T-helper 1 cell treated with Interleukin-12 subunit alpha and Interleukin-12 subunit beta and Interleukin-4 antibody, amounts not matched to agents 30 μg/mL and 1 μg/mL, for 36 hours (primary cell): ENCODE data around the gene RPL13.
A peak's percentile ranks its signal among the peaks of the same experiment; 100 is the strongest.

Experiments used
- H3K27ac Mint-ChIP-seq: one replicate; pipeline ENCODE4 v1.8.0; 2021; ENCODE audit warnings: mild to moderate bottlenecking, mixed read lengths
- H3K27me3 Mint-ChIP-seq: one replicate; pipeline ENCODE4 v1.8.0; 2021; ENCODE audit warnings: low read depth, mixed read lengths
- H3K36me3 Mint-ChIP-seq: one replicate; pipeline ENCODE4 v1.8.0; 2021; ENCODE audit warnings: low read depth, mixed read lengths
- H3K4me1 Mint-ChIP-seq: one replicate; pipeline ENCODE4 v1.8.0; 2021; ENCODE audit warnings: low read depth, mixed read lengths
- H3K4me3 Mint-ChIP-seq: one replicate; pipeline ENCODE4 v1.8.0; 2021; ENCODE audit warnings: mild to moderate bottlenecking, moderate library complexity, mixed read lengths
- H3K9me3 Mint-ChIP-seq: one replicate; pipeline ENCODE4 v1.8.0; 2021; ENCODE audit warnings: mixed read lengths

Gene RPL13

DNA sequence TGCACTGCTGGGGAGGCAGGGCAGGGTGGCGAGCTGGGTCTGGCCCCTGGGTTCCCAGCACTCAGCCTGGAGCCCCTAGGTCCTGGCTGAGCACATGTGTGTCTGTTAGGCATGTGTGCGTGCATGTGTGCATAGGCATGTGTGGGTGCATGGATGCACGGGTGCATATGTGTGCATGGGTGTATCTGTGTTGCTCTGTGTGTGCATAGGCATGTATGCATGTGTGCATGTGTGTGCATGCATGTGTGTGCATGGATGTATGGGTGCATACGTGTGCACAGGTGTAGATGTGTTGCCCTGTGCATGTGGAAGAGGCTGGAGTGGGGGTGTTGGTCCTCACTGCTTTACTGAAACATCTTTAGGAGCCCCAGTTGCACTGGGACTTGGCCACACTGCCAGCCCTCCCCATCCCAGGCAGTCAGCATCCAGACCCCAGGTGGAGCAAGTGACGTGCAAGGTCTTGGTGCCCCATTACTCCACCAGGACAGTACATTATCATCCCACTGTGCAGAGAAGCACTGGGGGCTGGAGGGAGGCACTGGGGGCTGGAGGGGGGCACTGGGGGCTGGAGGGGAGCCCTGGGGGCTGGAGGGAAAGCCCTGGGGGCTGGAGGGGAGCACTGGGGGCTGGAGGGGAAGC is 42.6 kb downstream of the RPL13 start:
- Mint-ChIP-seq H3K36me3 (no peaks in the 10 kb centered on the region), H3K9me3 (no peaks in the 10 kb centered on the region), H3K27ac (peak overlapping the region; percentile 19), H3K4me3 (no peak overlapping the region), H3K4me1 (peaks cover 12% of the 10 kb centered on the region), H3K27me3 (peaks cover 4% of the 10 kb centered on the region)

DNA sequence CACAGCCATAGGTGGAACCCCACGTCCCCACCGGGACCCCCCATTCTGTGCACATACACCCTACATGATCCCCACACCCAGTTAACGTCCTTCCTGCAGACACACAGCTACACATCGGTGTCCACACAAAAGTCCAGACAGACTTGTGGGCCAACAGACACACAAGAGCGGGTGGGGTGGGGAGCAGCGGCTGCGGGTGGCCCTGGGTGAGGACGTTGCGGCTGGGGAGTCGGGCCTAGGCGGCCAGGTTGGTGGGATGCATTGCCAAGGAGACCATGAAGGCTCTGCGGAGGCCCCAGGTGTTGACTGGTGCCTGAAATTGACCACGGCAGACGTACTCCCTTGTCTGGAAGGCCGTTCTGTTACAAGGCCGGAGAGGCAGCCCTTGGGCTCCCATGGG is 44.3 kb downstream of the RPL13 start:
- peaks cover 10% of the 10 kb centered on the region for H3K4me1 Mint-ChIP-seq
- no peak overlapping the region for H3K27ac Mint-ChIP-seq
- H3K9me3 Mint-ChIP-seq: no peaks in the 10 kb centered on the region
- peaks cover 4% of the 10 kb centered on the region for H3K27me3 Mint-ChIP-seq
- H3K4me3 Mint-ChIP-seq: no peak overlapping the region
- H3K36me3 Mint-ChIP-seq: no peaks in the 10 kb centered on the region

DNA sequence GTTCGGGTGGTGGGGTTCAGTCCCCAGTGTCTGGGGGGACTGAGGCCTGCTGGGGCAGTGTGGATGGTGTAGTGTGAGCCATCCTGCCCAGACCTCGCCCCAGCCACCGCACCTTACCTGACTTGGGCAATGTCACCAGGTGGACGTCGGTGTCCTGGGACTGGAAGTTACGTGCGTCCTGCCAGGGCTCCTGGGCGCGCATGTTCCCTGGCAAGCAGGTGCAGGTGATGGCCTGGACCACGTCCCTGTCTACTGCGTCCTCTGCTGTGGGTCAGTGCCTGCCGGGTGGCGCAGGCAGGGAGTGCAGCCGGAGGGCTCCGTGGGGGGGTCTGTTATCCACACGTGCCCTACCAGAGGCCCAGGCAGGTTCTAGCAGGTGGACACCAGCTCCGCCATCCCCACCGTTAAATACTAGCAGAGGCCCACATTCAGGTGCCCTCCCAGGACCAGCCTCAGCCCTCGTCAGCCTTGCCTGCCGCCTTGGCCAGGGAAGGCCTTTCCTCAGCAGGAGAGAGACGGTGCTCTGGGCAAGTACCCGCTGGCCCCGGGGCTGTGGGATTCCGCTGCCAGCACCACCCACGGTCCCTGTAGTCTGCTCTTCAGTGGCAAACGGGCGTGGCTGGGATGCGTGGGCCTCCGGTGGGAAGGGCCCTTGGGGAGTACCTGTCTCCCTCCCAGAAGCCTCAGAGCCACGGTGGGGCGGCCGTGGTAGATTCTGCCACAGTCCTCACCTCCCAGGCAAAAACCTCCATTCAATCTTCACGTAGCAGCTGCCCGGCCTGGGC is 44.9 kb downstream of the RPL13 start:
- H3K27ac Mint-ChIP-seq: no peak overlapping the region
- H3K4me1 Mint-ChIP-seq: peaks cover 10% of the 10 kb centered on the region
- no peaks in the 10 kb centered on the region for H3K36me3 Mint-ChIP-seq
- no peak overlapping the region for H3K4me3 Mint-ChIP-seq
- H3K27me3 Mint-ChIP-seq: peaks cover 4% of the 10 kb centered on the region
- H3K9me3 Mint-ChIP-seq: no peaks in the 10 kb centered on the region

DNA sequence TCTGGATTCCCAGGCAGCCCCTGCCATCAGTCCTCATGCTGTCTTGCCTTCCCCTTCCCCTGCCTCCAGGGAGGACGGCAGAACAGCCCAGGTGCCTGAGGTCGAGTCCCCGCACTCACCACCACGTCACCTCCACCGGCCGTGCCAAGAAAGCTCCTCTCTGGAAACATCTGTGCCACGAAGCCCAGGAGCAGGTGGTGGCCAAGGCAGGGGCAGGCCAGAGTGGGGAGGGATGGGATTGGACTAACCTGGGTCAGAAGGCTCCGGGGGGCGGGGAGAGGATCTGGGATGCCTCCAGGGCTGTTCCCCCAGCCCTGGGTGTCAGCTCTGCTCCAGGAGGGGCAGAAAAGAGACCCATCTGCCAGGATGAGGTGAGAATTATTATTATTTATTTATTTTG is 45.5 kb downstream of the RPL13 start:
- H3K4me3 Mint-ChIP-seq: no peak overlapping the region
- no peak overlapping the region for H3K27ac Mint-ChIP-seq
- peaks cover 4% of the 10 kb centered on the region for H3K27me3 Mint-ChIP-seq
- H3K36me3 Mint-ChIP-seq: no peaks in the 10 kb centered on the region
- H3K4me1 Mint-ChIP-seq: peaks cover 10% of the 10 kb centered on the region
- no peaks in the 10 kb centered on the region for H3K9me3 Mint-ChIP-seq

DNA sequence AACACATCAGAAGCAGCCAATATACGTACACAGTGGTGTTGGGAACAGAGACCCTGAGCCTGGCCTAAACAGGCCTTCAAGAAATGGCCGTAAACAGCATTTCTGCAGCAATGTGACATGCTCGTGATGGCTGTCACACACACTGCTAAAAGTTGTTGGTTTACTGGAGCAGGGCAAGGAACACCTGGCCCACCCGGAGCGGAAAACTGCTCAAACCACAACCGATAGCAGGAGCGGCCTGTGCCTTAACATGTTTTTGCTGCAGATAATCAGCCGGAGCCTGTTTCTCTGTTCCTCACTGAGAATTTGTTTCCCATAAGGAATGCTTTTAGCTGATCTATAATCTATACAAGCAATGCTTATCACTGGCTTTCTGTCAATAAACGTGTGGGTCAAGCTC is 47.0 kb downstream of the RPL13 start:
- H3K4me3 Mint-ChIP-seq: no peak overlapping the region
- peaks cover 7% of the 10 kb centered on the region for H3K4me1 Mint-ChIP-seq
- no peaks in the 10 kb centered on the region for H3K9me3 Mint-ChIP-seq
- no peaks in the 10 kb centered on the region for H3K36me3 Mint-ChIP-seq
- H3K27ac Mint-ChIP-seq: no peak overlapping the region
- H3K27me3 Mint-ChIP-seq: peaks cover 4% of the 10 kb centered on the region

DNA sequence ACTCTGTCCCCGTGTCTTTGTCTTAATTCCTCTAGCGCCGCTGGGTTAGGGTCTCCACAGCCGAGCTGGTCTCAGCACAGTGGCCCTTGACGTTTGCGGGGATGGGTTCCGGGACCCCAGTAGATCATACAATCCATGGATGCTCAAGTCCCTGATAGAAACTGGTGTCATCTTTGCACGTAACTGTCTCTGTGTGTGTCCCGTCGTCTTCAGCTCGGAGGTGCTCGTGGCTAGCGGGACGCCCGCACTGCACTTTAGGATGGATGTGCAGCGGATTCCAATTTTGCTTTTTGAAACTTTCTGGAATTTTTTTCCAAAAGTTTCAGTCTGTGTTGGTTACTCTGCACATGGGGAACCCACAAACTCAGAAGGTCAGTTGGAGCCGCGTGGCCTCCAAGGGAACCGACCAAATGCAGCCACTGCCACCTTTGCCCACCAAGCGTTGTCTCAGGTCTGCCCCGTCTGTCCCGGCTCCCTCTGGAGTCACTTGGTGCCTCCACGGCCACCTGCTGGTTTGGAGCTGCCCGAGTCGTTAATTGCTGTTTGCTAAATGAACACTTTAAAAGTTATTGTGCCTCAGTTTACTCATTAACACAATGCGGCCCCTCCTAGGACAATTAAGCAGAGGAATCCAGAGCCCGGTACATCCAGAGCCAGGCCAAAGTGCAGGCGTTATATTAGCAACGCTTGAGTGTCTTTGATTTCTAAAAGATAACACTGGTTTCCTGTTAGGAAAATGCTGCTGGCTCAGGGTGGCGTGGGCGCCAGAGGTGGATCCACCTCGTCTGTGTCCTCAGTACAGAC is 47.7 kb downstream of the RPL13 start:
- H3K4me3 Mint-ChIP-seq: no peak overlapping the region
- peaks cover under 1% of the 10 kb centered on the region for H3K27me3 Mint-ChIP-seq
- H3K9me3 Mint-ChIP-seq: no peaks in the 10 kb centered on the region
- no peaks in the 10 kb centered on the region for H3K36me3 Mint-ChIP-seq
- H3K4me1 Mint-ChIP-seq: peaks cover under 1% of the 10 kb centered on the region
- H3K27ac Mint-ChIP-seq: no peak overlapping the region

DNA sequence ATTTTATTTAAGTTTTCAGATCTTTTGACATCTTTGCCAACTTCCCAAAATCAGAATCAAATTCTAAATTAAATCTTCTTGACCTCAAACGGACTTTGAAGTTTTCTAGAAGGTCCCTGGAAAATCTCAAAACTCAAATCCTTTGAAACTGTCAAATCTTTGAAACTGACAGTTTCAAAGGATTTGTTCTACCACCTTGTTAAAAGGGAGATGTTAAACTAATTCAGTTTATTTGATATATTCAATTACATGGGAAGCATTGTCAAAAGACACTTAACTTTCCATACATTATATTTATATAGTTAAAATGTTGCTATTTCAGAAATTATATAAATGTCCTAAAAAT is 49.6 kb downstream of the RPL13 start:
- Mint-ChIP-seq H3K9me3 (no peaks in the 10 kb centered on the region), H3K36me3 (no peaks in the 10 kb centered on the region), H3K27ac (no peak overlapping the region), H3K4me1 (no peaks in the 10 kb centered on the region), H3K27me3 (no peaks in the 10 kb centered on the region), H3K4me3 (no peak overlapping the region)

DNA sequence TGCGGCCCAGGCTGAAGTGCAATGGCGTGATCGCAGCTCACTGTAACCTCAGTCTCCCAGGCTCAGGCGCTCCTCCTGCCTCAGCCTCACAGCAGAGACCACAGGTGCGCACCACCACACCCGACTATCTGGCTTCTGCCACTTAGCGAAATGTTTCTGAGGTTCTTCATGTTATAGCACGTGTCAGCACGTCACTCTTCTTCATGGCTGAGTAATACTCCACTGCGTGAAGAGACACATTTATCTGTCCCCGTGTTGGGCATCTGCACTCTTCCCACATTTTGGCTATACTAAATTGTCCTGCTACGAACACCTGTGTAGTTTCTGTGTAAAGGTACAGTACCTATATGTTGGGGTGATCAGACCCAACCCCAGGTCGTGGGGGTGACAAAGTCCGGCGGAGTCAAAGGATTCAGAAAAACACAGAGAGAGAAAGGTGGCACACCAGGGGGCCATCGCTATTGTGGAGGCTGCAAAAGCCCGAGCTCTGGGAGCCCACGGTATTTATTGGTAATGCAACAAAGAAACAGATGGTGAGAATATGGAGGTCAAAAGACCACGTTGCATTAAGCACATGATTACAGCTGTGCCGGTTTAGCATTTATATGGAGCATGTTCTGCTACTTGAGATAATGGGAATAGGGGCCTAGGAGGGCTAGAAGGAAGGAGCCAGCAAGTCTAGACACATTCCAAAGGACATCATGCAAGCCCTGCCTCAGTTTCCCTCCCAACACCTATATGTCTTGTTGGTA is 52.1 kb downstream of the RPL13 start:
- Mint-ChIP-seq H3K27me3 (no peaks in the 10 kb centered on the region), H3K27ac (no peak overlapping the region), H3K4me3 (no peak overlapping the region), H3K36me3 (no peaks in the 10 kb centered on the region), H3K4me1 (peaks cover 4% of the 10 kb centered on the region), H3K9me3 (peaks cover 7% of the 10 kb centered on the region)

DNA sequence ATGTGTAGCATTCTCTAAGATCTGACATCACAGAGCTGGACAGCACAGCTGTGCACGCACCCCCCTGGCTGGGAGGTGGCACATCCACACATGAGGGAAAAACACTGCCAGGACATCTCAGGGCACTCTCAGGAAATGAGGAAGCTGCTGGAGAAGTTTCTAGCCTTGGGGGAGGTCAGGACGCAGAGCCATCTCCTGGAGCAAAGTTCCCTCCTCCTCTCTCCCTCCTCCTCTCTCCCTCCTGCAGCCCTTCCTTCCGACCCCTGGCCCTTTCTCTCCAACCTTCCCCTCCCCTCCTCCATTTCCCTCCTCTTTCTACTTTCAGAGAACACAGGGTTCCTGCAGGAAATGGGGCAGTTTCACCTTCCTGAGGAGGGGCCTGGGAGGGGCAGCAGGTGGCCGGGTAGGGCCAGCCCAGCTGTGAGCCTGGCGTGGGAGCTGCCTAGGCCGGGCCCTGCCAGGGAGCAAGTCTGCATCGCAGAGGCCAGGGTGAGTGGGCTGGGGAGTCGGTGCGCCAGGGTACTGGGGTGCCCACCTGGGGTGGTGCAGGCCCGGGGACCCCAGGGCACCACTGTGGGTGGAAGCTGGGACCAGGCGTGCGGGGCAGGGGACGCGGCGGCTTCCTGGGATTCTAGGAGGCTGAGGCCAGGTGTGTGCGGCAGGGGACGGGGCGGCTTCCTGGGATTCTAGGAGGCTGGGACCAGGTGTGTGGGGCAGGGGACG is 52.9 kb downstream of the RPL13 start, which contains the start of gene DPEP1:
Gene DPEP1 (plus strand): TSS at position 412 of the 723 bp plus-strand sequence. CDS start 16,769 bp downstream, outside the sequence.
- H3K27ac Mint-ChIP-seq: no peak within 1 kb of the TSS
- H3K36me3 Mint-ChIP-seq: no peaks in the 10 kb centered on the region
- no peak within 1 kb of the TSS for H3K4me3 Mint-ChIP-seq
- H3K9me3 Mint-ChIP-seq: peaks cover 7% of the 10 kb centered on the region
- no peaks in the 10 kb centered on the region for H3K27me3 Mint-ChIP-seq
- H3K4me1 Mint-ChIP-seq: peaks cover 4% of the 10 kb centered on the region

DNA sequence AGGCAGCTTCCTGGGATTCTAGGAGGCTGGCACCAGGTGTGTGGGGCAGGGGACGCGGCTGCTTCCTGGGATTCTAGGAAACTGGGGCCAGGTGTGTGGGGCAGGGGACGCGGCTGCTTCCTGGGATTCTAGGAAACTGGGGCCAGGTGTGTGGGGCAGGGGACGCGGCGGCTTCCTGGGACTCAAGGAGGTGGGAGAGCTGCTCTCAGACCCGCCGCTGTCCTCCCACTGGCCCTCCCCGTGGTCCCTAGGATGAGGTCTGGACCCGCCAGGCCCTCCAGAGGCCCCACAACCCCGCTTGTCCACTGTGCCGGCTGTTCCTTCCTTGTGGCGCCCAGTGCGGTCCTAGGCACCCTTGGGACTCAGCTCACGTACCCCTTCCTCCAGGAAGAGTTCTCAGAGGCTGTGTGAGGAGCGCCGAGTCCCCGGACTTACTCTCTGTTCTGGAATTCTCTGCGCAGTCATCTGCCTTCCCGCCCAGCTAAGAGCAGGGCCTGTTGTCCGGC is 53.5 kb downstream of the RPL13 start:
- peaks cover 7% of the 10 kb centered on the region for H3K9me3 Mint-ChIP-seq
- H3K27ac Mint-ChIP-seq: no peak overlapping the region
- no peak overlapping the region for H3K4me3 Mint-ChIP-seq
- H3K27me3 Mint-ChIP-seq: no peaks in the 10 kb centered on the region
- peaks cover 4% of the 10 kb centered on the region for H3K4me1 Mint-ChIP-seq
- no peaks in the 10 kb centered on the region for H3K36me3 Mint-ChIP-seq
